Fibroblast of mammary gland (primary cell): ENCODE results near the gene SAMD15.

Experiments used
- DNase-seq: peaks from one replicate; pipeline ENCODE4 v3.0.0-alpha.2; 2010; ENCODE audit warnings: low read depth
- H3K4me3 ChIP-seq: 2 replicates; pipeline ENCODE4 v1.5.1; 2011; ENCODE audit warnings: low read depth, mild to moderate bottlenecking, low read length, moderate library complexity; ENCODE audit not compliant: control insufficient read depth
- CTCF ChIP-seq: conservative IDR thresholded peaks from 2 replicates; pipeline ENCODE4 v1.5.1; 2011; ENCODE audit warnings: low read depth, low read length, inconsistent platforms; ENCODE audit not compliant: control insufficient read depth, insufficient read depth

Gene SAMD15

DNA sequence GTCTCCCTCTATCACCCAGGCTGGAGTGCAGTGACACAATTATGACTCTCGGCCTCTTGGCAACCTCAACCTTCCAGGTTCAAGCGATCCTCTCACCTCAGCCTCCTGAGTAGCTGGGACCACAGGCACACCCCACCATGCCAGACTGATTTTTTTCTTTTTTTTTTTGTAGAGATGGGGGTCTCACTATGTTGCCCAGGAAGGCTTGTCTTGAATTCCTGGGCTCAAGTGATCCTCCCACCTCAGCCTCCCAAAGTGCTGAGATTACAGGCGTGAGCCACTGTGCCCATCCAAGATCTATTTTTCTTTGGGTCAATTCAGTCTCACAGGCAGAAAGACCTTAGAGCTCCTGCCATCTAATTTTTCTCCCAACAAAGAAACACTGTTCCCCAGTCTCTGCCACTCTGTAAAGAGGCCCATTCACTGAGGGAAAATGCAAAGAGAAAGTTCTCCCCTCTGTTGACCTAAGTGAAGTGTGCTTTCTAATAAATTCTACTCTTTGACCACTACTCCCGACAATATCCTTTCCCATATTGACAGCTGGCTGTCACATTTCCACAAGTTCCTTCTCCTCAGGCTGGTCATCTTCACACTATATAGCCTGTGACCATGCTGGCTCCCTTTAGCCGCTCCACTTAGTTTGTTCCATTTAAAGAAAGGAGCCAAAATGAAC is 23.6 kb upstream of the SAMD15 start:
- no peak for TF ChIP-seq CTCF
- H3K4me3 ChIP-seq, result no peak overlapping the region
- no peak for DNase-seq

DNA sequence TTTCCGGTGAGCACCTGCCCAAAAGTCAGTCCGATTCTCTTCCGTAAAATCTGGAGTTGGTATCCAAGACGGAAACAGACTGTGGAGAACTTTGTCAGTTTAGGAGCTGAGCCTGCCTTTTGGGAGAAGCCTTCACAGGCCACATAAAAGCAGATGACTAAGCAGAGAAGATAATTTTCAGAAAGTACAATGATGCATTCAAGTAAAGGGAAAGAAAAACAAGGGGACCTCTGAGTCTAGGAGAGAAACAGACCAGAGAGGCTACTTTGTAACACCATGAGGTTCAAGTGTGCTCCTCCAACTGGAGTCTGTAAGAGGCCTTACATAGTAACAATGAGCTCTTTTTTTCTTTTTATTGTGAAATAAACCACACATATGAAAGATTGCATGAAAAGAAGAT is 21.4 kb upstream of the SAMD15 start:
- DNase-seq, result no peak
- H3K4me3 ChIP-seq, result no peak overlapping the region
- no peak for TF ChIP-seq CTCF

DNA sequence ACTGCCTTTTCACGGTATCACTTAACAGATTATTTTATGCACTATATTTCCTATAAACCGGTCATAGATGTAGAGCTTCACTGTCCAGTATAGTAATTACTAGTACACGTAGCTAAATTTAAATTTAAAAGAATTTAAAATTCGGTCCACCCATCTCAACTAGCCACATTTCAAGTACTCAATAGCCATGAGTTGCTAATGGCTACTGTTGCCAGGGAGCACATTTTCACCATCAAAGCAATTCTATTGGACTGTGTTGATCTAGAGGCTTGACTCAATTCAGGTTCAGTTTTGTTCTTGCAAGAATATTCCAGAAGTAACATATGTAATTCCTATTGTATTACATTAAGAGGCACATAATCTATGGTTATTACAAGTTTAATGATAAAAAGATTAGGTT is 20.3 kb upstream of the SAMD15 start:
- no peak for DNase-seq
- no peak overlapping the region for H3K4me3 ChIP-seq
- no peak for TF ChIP-seq CTCF

- DNase-seq, result no peak
- H3K4me3 ChIP-seq, result no peak overlapping the region
- TF ChIP-seq CTCF, result no peak
Observed at GRCh38 chr14:77359626-77360025, 17.6 kb upstream of the SAMD15 start.

GRCh38 chr14:77364146-77364545 is 13.0 kb upstream of the SAMD15 start:
- no peak overlapping the region for H3K4me3 ChIP-seq
- TF ChIP-seq CTCF, result no peak
- no peak for DNase-seq

DNA sequence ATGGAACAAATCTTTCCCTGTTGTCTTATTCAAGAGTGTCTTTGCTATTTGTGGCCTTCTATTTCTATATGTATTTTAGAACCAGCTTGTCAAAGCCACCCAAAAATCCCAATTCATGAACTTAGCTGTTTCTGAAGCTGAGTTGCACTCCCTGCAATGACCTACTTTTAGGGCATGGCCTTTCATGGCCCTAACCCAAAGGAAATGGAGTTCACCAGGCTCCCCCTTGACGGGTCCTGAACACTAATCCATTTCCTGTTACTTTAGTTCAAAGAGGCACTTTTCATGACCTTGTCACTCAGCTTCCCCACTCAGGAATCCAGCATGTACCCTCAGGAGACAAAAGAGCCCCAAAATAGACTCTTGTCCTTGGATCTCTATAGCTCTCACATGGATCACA is 7.9 kb upstream of the SAMD15 start:
- no peak for TF ChIP-seq CTCF
- DNase-seq, result no peak
- H3K4me3 ChIP-seq, result no peak overlapping the region
